Activated gamma-delta T cell treated with anti-CD3 and anti-CD28 coated beads, Interleukin-2, amount 50 U/mL, for 16 hours (primary cell): Measurements from ENCODE around the gene CRMP1.
"Not testable (repeated sequence)": the region's sequence is repeated elsewhere in the genome, so short reads cannot be mapped to it uniquely, and the experiment has no call there.

Source experiments
- DNase-seq: peaks from one replicate; pipeline ENCODE4 v3.0.0-alpha.2; 2020; ENCODE audit warnings: low read depth

CRMP1 gene

DNA sequence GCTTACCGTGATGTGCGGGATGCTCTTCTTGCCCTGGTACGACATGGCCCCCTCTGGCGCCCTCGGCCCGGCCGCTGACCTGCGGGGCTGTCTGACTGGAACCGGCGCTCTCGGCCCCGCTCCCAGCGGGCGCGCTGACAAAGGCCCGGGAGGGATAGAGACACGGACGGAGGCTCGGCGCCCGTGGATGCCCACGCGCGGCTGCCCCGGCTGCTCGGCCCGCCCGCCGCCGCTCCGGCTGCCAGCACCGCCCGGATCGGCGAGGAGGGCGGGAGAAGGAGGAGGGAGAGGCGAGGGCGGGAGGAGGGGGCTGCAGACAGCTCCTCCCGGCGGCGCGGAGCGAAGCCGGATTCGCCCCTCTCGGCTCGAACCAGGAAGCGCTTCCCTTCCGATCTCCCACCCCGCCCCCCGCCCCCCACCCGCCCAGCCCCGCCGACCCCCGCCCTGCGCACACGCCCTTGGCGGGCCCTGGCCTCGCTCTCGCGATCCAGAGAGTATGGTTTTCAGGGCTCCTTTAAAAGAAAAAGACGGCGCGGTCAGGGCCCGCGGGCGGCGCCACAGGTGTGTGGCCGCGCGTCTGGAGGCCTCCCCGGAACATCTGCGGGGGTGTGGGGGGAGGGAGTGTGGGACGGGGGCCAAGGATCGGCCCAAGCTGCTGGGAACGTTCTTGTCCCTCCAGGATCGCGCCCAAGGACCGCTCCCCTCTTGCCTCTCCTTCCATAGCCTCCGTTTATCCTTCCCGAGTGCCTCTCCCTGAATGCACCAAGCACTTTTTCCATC lies 4.5 kb downstream of the CRMP1 start:
- DNase-seq: no peak

DNA sequence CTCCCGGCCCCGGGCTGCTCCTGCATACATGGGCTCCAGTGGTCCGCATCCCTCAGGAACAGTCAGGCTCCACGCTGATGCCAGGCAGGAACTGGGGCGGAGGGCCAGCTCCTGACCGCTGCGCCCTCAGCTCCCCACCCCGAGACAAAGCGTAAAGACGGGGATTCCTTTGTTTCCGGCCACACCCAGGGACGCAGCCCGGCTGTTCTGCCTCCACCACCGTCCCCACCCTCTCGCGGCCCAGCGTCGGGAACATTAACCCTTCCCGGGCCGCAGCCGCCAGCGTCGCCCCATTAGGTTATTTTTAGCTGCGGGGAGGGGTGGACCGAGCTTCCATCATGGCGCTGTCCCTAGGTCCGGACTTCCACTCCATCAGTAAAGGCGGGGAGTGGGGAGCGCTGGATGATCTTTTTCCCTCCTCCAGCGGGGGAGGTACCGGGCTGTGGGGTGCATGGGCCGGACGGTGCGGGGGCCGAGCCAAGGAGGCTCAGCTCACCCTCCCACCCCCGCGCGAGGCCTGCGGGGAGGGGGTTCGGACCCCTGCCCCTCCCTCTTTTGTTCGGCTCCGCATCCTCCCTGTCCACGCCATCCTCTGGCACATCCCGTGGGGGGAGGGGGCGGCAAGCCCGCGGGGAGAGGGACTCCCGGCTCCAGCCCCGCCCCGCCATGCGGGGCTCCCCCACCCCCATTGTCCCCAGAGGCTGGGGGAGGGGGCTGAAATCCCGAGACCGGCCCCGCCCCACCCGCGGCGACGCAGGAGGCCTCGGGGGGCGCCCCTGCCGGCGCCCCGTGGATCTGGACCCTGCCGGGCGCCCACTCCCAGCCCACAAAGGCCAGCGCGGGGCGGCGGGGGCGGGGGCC lies 5.3 kb downstream of the CRMP1 start:
- no peak for DNase-seq

DNA sequence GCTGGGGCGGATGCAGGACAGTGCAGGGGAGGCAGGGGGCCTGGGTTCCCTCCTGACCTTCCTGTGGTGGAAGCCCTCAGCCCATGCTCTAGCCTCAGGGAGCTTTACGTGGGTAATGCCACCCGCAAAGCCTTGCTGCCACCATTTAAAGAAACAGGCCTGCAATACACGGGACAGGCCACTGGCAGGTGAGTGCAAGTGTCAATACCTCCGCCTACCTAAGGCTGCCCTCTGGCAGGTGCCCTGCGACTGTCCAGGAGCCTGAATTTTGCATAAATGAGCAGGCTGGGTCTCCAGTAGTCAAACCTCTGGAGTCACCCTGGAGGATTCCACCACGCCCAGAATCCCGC lies 5.9 kb downstream of the CRMP1 start:
- no peak for DNase-seq

DNA sequence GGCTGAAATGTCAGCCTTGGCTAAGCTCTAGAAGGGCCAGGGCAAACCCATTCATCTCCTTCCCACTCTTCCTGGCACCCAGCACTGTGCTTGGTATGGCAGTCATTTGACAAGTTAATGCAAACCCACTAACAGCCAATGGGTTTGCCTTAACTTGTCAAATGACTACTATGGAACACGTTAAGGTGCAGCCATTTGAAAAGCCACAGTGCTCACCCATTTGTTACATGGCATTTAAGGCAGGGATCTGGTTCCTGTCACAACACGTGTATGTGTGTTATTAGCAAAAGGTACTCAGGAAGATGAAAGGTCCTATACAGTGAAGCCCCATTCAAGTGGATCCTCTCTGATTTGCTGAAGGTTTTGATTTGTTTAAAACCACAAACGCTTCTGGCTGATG lies 7.2 kb downstream of the CRMP1 start:
- no peak for DNase-seq

DNA sequence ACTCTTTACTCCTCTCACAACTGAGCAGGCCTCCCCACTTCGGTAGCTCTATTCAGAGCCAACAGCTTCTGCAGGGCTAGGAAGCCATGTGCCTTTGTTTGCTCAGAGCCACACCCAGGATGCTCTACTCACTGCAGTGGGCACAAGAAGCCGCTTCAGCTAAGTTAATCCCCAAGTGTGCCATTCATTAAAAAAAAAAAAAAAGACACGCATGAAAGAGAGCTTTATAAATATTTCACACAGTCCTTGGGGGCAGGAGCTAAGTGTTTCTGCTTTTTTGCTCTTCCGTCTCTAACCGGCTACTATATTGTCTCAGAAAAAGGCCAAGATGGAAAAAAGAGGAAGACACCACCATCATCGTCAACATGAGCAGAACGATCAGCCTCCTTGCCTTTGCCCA lies 8.1 kb downstream of the CRMP1 start:
- DNase-seq: no peak

DNA sequence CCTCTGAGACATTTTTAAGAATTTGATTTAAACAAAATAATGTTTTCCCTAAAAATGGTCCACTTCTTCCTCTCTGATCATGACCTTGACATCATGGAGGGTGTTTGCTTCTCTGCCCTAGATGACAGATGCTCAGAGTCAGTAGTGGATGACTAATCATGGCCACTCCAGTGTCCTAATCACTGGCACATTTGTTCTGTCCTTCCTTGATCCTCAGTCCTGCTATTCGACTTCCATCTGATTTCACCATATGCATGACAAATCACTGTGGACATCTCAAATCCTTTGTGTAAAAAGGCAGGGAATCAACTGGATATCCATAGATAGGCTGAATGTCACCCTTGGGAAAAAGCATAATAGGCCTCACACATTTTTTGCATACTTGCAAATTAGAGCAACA lies 9.0 kb downstream of the CRMP1 start:
- DNase-seq: no peak

DNA sequence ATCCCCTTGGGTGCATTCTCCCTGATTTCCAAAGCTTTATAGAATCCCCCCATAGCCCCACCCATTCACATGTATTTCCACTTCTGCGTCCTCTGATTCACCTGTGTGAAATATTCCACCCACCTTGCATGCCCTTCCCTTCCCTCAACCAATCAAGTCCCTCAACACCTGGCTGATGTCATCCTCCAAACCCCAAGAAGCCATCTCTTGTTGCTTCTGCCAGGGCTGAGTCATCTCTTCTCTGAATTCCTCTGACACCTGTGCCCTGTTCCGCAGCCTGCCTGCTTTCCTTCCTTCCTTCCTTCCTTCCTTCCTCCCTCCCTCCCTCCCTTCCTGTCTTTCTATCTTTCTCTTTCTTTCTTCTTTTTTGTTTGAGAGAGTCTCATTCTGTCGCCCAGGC lies 9.9 kb downstream of the CRMP1 start:
- no peak for DNase-seq

DNA sequence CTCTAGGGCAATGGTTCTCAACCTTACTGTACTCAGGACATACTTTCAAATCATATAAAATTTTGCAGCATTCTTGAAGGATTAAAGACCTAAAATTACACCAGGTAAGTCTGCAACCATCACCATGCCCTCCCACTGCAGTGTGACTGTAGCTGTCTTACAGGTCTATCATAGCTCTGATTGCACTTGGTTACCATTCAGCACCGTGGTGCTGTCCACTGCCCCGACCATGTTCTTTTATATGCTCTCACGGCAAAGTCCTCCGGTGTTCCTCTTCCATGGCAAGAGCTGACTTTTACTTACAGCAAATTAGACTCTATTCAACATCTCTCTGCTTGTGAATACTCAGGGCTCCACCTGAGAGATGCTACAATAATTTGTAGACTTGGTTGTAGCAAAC lies 11.5 kb downstream of the CRMP1 start:
- no peak for DNase-seq

DNA sequence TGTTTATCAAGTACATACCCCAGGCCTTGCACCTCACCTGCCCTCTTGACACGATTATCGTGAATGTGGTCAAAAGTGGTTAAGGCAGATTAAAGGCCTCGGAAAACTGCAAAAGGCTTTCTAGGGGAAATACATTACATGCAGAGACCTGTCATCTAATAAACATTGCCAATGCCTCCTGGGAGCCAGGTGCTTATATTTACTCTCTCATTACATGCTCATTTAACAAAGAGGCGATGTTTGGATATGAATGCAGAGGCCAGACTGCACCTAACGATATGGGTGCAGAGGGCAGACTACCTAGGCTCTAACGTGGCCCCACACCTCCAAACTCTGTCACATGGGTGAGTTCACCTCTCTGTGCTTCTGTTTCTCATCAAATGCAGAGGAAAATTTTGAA lies 14.5 kb downstream of the CRMP1 start:
- no peak for DNase-seq

DNA sequence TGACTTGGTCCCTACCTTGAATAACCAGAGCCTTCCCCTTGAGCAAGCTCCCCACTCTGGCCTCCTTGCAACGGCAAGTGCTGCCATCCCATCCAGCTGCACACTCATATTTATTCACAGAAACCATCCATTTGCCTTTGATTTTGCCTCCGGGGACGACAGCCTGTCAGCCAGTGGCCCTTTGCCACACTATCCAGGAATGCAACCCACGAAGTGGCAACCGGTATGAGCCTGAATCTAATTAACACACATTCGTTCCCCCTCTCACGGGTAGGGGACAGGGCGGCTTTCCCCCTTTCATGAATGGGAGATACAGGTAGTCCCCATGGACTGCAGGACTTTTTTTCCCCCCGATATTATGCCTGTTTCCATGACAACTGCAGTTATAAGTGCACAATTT lies 15.5 kb downstream of the CRMP1 start:
- DNase-seq: no peak

DNA sequence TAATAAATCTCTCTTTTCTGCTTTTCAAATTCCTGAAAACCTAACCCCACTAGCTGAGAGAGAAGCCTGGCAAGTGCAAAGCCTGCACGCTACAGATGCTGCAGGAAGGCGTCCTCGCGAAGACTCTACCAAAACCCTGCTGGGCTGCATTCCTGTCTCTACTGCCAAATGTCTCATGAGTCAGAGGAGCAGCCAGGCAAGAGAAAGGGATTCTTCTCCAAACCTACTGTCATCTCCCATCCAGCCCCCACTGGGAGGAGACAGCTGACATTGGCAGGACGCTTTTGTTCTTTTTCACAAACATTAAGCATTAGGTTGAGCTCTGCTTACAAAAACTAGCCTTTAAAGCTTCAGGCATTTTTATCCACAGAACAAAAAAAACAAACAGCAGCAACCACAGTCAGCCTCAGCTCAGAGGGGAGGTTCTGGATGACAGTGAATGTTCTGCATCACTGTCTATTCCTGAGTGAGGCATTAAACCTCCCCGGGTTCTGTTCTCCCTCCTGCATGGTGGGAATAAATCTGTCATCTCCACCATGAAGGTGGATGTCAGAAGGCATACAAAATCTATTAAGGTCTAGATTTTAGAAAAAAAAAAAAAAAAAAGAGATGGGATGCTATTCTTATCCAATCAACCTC lies 18.0 kb downstream of the CRMP1 start:
- no peak for DNase-seq

DNA sequence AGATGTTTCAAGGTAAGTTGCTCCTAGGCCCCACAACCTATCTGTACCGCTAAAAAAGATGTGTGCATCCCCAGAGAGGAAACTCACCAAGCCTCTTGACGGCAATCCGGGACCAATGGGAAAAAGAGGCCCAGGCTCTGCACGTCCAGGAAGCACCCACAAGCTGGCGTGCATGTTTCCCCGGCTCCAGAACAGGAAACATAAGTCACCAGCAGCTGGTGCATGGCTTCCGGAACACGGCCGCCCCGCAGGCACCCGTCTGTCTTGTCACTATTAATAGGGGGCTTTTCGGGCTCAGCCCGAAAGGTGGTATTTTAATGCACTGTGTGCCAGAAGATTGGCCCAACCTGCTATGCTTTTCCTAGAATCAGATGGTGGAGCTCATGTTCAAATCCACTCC lies 22.2 kb downstream of the CRMP1 start:
- DNase-seq: no peak

DNA sequence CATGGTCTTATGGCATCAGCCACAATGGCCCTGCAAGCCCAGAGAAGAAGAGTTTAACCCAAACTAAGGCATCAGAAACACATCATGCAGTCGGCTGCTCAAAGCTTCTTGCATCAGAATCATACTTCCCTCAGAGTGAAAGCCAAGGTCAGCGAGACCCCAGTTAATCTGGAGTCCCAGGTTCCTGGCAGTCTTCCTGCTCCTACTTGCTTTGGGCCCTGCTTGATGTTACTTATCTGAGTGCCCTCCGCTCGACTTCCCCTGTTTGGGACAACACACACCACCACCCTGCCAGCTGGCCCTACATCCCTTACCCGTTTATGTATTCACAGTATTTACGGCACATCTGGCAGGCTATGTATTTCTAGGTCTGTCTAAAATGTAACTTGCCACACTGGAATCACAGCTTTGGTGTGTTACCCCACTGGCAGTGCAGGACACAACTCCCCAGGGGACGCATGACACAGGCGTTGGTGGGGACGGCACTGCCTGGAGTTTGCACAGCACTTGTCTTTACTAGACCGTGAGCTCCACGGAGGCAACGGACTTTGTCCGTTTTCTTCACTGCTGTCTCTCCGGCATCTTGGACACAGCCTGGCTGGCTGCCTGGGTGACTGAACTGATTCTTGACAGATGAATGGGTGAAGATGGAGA lies 22.8 kb downstream of the CRMP1 start:
- DNase-seq: no peak

DNA sequence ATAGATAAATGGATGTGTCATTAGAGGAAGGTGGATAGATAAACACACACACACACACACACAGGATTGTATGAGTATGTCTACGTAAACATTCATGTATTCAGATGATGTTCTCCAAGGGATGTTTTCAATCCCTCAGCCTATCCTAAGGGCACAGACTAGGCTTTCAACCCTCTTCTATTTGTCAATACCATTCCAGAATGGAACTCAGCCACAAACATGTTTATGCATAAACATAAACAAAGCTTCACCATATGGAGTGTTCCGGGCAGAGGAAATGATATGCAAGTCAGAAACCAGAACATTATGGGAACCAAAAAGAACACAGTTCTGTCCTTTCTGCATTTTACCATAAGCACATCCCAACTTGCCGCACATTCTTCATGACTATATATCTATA lies 25.0 kb downstream of the CRMP1 start:
- no peak for DNase-seq

DNA sequence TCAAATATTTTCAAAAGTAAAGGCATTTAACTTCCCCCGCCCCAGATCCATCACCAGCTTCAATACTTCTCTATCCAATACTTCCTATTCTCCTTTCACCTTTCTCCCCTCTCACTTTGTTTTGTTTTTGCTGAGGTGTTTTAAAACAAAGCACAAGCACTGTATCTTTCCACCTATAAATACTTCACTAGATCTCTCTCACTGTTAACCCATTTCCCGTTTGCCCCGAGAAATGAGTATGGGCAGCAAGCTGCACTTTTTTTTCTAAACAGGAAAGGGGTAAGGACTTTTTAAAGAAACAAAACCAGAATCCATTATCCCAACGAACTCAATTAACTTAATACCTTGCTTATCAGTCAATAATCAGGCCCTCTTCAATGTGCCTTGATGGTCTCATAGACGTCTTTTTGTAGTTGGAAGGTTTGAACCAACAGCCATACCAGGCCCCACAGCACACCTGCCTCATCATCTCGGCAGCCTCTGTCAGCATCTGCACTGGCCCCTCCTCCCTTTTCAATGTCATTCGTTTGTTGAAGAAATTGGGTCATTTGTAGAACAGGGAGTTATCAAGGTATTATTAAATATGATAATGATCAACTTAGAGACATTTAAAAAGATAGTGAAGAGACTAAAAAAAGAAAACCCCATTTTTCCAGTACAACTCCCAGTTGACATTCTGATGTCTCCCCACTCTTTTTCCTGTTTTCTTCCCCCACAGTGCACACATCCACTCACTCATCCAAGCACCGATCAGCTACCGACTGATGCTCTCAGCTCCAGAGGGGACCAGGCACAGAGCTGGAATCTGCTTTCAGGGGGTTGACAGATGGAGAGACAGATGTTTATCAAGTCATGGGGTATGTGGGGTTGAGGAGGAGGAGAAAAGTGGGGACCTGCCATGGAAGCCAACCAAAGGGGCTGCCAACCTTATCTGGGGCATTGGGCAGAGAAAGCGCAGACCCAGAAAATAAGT lies 25.8 kb downstream of the CRMP1 start:
- DNase-seq: no peak

DNA sequence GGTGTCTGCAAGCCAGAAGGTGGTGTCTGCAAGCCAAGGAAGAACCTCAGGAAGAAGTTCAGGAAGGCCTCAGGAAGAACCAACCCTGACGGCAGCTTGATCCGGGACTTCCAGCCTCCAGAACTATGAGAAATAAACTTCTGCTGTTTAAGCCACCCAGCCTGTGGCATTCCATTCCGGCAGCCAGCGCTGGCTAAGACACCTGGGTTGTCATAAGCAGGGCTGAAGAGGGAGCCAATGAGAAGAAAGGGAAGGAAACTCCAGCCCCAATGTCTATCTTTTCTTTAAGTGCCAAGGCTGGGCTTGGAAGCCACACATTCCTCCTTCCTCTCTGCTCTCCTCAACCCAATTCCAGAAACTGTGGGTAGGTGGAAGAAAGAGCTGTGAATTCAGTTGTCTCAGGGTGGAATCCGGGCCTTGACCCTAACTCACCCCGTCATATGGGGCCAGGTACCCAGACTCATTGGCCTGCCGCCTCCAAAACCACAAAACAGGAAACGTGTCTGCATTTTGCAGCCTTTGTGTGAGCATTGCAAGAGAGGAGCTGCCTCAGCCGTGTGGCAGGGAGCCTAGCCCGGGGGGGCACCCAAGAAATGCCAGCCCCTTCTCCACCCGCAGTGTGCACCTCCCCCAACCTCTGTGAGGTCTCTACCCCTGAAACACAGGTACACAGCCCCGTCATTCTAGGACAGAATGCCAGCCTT lies 26.8 kb downstream of the CRMP1 start:
- DNase-seq: no peak

DNA sequence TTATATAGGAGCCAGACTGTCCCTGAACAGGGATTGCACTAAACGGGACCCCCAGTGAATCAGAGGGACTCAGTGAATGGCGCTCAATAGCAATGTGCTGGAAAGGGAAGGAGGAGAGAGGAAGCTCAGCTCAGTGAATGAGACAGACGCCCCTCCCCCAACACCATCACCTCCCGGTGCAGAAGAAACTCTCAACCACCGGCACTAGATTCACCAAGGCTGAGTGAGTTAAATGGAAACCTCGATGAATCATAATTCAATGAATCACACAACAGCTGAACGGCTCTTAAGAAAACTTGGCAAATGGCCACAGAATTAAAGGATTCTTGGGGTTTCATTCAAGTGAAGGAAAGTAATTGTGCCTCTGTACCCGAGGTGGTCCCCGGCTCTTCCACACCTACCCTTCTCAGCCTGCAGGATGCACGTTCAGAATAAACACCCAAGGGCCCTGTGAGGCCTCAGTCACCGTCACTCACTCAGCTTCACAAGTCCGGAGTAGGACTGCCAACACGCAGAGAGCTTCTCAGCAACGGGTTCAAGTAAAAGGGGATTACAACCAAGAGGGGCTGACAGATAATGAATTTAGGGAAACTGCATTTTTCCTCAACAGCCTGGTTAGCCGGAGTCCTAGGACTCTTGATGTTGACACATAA lies 29.3 kb downstream of the CRMP1 start:
- DNase-seq: no peak

DNA sequence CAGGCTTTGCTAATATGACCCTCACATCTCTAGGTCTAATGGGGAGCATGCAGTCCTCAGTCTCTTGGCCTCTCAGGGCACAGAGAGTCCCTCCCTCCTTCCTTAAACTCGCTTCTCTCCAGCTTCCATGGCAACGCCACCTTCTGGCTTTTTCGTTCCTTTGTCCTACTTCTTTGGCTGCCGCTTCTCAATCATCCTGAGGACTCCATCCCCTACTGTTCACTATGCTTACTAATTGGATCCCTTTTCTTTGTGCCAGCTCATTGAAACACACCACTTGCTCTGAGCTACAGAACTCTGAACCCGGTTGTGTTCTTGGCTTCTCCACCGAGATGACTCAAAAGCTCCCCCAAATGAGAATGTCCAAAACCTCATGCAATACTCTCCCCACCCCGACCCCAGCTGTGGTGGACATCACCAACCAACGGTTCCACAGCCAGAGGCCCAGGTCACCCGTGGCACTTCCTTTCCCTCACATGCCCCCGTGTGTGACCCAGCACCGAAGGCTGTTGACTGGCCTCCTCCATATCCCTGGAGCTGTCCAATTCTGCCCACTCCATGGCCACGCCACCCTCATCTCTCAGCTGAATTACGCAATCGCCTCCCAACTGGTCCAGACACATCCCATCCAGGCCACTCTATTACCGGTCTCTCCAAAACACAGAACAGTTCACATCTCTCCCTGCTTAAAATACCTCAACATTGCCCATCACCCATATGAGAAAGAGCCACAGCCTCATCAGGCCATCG lies 34.7 kb downstream of the CRMP1 start:
- no peak for DNase-seq

DNA sequence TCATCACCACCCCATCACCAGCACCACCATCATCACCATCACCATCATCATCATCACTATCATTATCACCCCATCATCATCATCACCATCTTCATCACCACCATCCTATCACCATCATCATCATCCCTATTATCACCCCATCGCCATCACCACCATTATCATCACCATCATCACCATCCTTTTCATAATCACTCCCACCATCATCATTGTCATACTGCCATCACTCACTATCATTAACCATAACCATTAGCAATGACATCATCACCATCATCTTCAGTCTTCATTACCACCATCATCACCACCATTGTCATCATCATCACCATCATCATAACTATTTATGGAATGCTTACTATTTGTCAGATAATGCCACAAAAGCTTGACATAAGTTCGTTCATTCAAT lies 35.7 kb downstream of the CRMP1 start:
- no peak for DNase-seq

DNA sequence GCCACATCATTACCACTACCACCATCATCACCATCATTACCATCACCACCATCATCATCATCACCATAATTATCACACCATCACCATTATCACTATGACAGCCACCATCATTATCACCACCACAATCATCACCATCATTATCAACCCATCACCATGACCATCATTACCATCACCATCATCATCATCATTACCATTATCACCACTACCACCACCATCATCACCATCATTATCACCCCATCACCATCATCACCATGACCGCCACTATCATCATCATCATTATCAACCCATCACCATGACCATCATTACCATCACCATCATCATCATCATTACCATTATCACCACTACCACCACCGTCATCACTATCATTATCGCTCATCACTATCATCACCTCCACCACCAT lies 36.5 kb downstream of the CRMP1 start:
- not testable (repeated sequence) for DNase-seq
